Vagina (tissue), 2 donors: ENCODE data around the gene PTPN3.

Source experiments
- CTCF ChIP-seq, 3 experiments: fragments of 450-650 bp in 2 of 3; fragments of 200-600 bp in 1 of 3; sonication (generic) in 1 of 3; IDR thresholded peaks; one replicate each; pipeline ENCODE4 v1.5.1; 2017 to 2019; ENCODE audit warnings: antibody characterized with exemption in 3 of 3, mild to moderate bottlenecking in 2 of 3, moderate library complexity in 2 of 3
- POLR2A ChIP-seq, 2 donors: fragments of 450-650 bp; IDR thresholded peaks; one replicate each; pipeline ENCODE4 v1.6.1; 2017; ENCODE audit warnings: antibody characterized with exemption in 2 of 2, mild to moderate bottlenecking in 2 of 2, moderate library complexity in 2 of 2
- POLR2AphosphoS5 ChIP-seq, 2 donors: sonication (generic); formaldehyde crosslinking; IDR thresholded peaks; one replicate each; pipeline ENCODE4 v1.9.0; 2017; ENCODE audit warnings: antibody characterized with exemption in 2 of 2, mild to moderate bottlenecking in 2 of 2, low read depth in 1 of 2; ENCODE audit not compliant: insufficient read depth in 1 of 2

GRCh38 chr9:109496218-109496617 is 1.9 kb downstream of the PTPN3 start:
- TF ChIP-seq CTCF (IDR thresholded peaks at IDR 0.05) (no peak), POLR2AphosphoS5 (IDR thresholded peaks at IDR 0.05; ENCODE audit: insufficient read depth in 1 of 2, low read depth in 1 of 2) (no peak), POLR2A (IDR thresholded peaks at IDR 0.05) (no peak)
